GM18499 (cell line): ENCODE data around the gene TRIM67.

Experiments
- ATAC-seq: cut with Tn5 transposase; IDR thresholded peaks from one replicate; pipeline ENCODE4 v1.9.1; 2021; ENCODE audit warnings: moderate number of reproducible peaks; ENCODE audit not compliant: insufficient read depth, unreplicated experiment

The TRIM67 gene

GRCh38 chr1:231181271-231181670 lies 19.4 kb downstream of the TRIM67 start:
- no peak for ATAC-seq

- no peak for ATAC-seq
Observed at GRCh38 chr1:231182317-231182716, 20.5 kb downstream of the TRIM67 start.

GRCh38 chr1:231183639-231184590 lies 22.1 kb downstream of the TRIM67 start:
- ATAC-seq, result no peak

- ATAC-seq, result no peak
Observed at GRCh38 chr1:231184891-231185290, 23.0 kb downstream of the TRIM67 start.

- ATAC-seq, result no peak
Observed at GRCh38 chr1:231185391-231185790, 23.5 kb downstream of the TRIM67 start.

GRCh38 chr1:231186356-231187115 lies 24.7 kb downstream of the TRIM67 start:
- ATAC-seq, result no peak

GRCh38 chr1:231187571-231187970 lies 25.7 kb downstream of the TRIM67 start:
- no peak for ATAC-seq

GRCh38 chr1:231188072-231188471 lies 26.2 kb downstream of the TRIM67 start:
- no peak for ATAC-seq

GRCh38 chr1:231188768-231189167 lies 26.9 kb downstream of the TRIM67 start:
- no peak for ATAC-seq

GRCh38 chr1:231189683-231190270 lies 27.9 kb downstream of the TRIM67 start:
- ATAC-seq, result no peak

- ATAC-seq, result no peak
Observed at GRCh38 chr1:231190456-231190855, 28.6 kb downstream of the TRIM67 start.

GRCh38 chr1:231192620-231193163 lies 30.8 kb downstream of the TRIM67 start:
- no peak for ATAC-seq

- ATAC-seq, result no peak
Observed at GRCh38 chr1:231193710-231194340, 32.0 kb downstream of the TRIM67 start.

- ATAC-seq, result no peak
Observed at GRCh38 chr1:231194476-231194842, 32.6 kb downstream of the TRIM67 start.

- ATAC-seq, result no peak
Observed at GRCh38 chr1:231194843-231195516, 33.1 kb downstream of the TRIM67 start.

- ATAC-seq, result no peak
Observed at GRCh38 chr1:231196307-231196706, 34.4 kb downstream of the TRIM67 start.

- no peak for ATAC-seq
Observed at GRCh38 chr1:231196728-231197127, 34.9 kb downstream of the TRIM67 start.

- ATAC-seq, result no peak
Observed at GRCh38 chr1:231199868-231200267, 38.0 kb downstream of the TRIM67 start.

- ATAC-seq, result no peak
Observed at GRCh38 chr1:231200388-231201031, 38.7 kb downstream of the TRIM67 start.
